ENCODE results near the gene PPP2R5A. TPM values are rescaled to one million over a fixed set of nuclear protein-coding genes. Genes with fewer than 3 reads are reported as not detected.
"Not testable (repeated sequence)": the region's sequence is repeated elsewhere in the genome, so short reads cannot be mapped to it uniquely, and the experiment has no call there.

PPP2R5A gene
- total RNA-seq, 1 donor from 2014 or later, result 29.2 TPM

- H3K27ac ChIP-seq (ENCODE audit: low read depth, low read length); H3K9ac ChIP-seq (ENCODE audit: low read depth in 1 of 3, low read length in 3 of 3); H3K4me1 ChIP-seq (ENCODE audit: control insufficient read depth in 3 of 3, insufficient read depth in 3 of 3, low read length in 3 of 3); H3K36me3 ChIP-seq (ENCODE audit: control insufficient read depth in 3 of 3, insufficient read depth in 3 of 3, low read length in 3 of 3); H3K27me3 ChIP-seq (ENCODE audit: control insufficient read depth in 3 of 3, insufficient read depth in 3 of 3, low read length in 3 of 3); H3K4me3 ChIP-seq (ENCODE audit: low read length in 3 of 3); H3K9me3 ChIP-seq (ENCODE audit: control insufficient read depth in 3 of 3, low read length in 3 of 3): not testable (repeated sequence)
These were observed 110.6 kb downstream of the PPP2R5A start for GRCh38 chr1:212395678-212396437.

GRCh38 chr1:212396638-212397037 lies 111.4 kb downstream of the PPP2R5A start:
- Histone ChIP-seq H3K27me3 (ENCODE audit: control insufficient read depth in 3 of 3, insufficient read depth in 3 of 3, low read length in 3 of 3) (no peaks in the 10 kb centered on the region), H3K27ac (ENCODE audit: low read depth, low read length) (no peak overlapping the region), H3K36me3 (ENCODE audit: control insufficient read depth in 3 of 3, insufficient read depth in 3 of 3, low read length in 3 of 3) (no peaks in the 10 kb centered on the region), H3K9me3 (ENCODE audit: control insufficient read depth in 3 of 3, low read length in 3 of 3) (no peaks in the 10 kb centered on the region), H3K9ac (ENCODE audit: low read depth in 1 of 3, low read length in 3 of 3) (no peak overlapping the region), H3K4me3 (ENCODE audit: low read length in 3 of 3) (no peak overlapping the region), H3K4me1 (ENCODE audit: control insufficient read depth in 3 of 3, insufficient read depth in 3 of 3, low read length in 3 of 3) (no peaks in the 10 kb centered on the region)

DNA sequence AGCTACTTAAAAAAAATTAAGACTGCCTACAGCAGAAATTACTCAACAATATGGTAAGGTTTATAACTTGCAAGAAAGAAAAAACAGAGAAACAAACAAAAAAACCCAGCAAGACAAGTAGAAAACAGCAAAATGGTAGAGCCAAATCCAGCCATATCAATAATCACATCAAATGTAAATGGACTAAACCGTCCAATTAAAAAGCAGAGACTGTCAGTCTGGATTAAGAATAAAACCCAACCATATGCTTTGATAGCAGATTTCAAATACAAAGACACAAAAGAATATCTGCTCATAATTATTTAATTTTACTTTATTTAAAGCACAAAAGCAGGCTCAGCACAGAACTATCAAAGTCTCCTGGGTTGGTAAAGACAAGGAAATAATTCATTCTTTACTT lies 112.0 kb downstream of the PPP2R5A start:
- Histone ChIP-seq H3K36me3 (ENCODE audit: control insufficient read depth in 3 of 3, insufficient read depth in 3 of 3, low read length in 3 of 3) (no peaks in the 10 kb centered on the region), H3K4me3 (ENCODE audit: low read length in 3 of 3) (no peak overlapping the region), H3K9ac (ENCODE audit: low read depth in 1 of 3, low read length in 3 of 3) (no peak overlapping the region), H3K9me3 (ENCODE audit: control insufficient read depth in 3 of 3, low read length in 3 of 3) (no peaks in the 10 kb centered on the region), H3K27me3 (ENCODE audit: control insufficient read depth in 3 of 3, insufficient read depth in 3 of 3, low read length in 3 of 3) (no peaks in the 10 kb centered on the region), H3K4me1 (ENCODE audit: control insufficient read depth in 3 of 3, insufficient read depth in 3 of 3, low read length in 3 of 3) (no peaks in the 10 kb centered on the region), H3K27ac (ENCODE audit: low read depth, low read length) (no peak overlapping the region)

DNA sequence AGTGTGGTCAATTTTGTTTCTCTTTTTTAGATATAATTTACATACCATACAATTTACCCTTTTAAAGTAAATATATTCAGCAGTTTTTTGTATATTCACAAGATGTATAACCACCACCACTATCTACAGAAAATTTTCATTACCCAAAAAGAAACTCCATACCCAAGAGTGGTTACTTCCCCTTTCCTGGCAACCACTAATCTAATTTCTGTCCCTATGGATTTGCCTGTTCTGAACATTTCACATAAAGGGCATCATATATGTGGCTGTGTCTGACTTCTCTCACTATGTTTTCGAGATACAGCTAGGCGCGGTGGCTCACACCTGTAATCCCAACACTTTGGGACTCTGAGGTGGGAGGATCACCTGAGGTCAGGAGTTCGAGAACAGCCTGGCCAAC lies 115.8 kb downstream of the PPP2R5A start:
- Histone ChIP-seq H3K36me3 (ENCODE audit: control insufficient read depth in 3 of 3, insufficient read depth in 3 of 3, low read length in 3 of 3) (no peaks in the 10 kb centered on the region), H3K9ac (ENCODE audit: low read depth in 1 of 3, low read length in 3 of 3) (no peak overlapping the region), H3K4me3 (ENCODE audit: low read length in 3 of 3) (no peak overlapping the region), H3K9me3 (ENCODE audit: control insufficient read depth in 3 of 3, low read length in 3 of 3) (no peaks in the 10 kb centered on the region), H3K27me3 (ENCODE audit: control insufficient read depth in 3 of 3, insufficient read depth in 3 of 3, low read length in 3 of 3) (no peaks in the 10 kb centered on the region), H3K4me1 (ENCODE audit: control insufficient read depth in 3 of 3, insufficient read depth in 3 of 3, low read length in 3 of 3) (no peaks in the 10 kb centered on the region), H3K27ac (ENCODE audit: low read depth, low read length) (no peak overlapping the region)

GRCh38 chr1:212401838-212402582 lies 116.8 kb downstream of the PPP2R5A start:
- Histone ChIP-seq H3K4me1 (ENCODE audit: control insufficient read depth in 3 of 3, insufficient read depth in 3 of 3, low read length in 3 of 3) (no peaks in the 10 kb centered on the region), H3K9ac (ENCODE audit: low read depth in 1 of 3, low read length in 3 of 3) (no peak overlapping the region), H3K36me3 (ENCODE audit: control insufficient read depth in 3 of 3, insufficient read depth in 3 of 3, low read length in 3 of 3) (peaks cover 0 to 8% (median 0%) of the 10 kb centered on the region in 3 donors)

DNA sequence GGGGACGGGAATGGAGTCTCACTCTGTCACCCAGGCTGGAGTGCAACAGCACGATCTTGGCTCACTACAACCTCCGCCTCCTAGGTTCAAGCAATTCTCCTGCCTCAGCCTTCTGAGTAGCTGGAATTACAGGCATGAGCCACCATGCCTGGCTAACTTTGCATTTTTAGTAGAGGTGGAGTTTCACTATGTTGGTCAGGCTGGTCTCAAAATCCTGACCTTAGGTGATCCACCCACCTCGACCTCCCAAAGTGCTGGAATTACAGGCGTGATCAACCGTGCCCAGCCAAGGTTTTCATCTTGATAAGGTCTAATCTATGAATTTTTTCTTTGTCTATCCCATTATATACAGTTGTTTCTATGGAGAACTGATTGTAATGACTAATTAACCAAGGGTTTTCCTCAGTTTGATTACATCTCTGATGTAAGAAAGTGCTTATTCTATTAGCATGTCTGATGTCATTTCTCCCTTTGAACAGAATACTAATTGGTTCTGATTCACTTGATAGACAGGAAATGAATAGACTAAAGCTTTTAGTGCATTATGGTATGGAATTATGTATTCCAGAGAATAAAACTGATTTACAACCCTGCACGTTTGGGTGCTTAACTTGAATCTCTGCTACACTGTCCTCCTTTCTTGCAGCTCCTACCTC lies 117.6 kb downstream of the PPP2R5A start:
- Histone ChIP-seq H3K27me3 (ENCODE audit: control insufficient read depth in 3 of 3, insufficient read depth in 3 of 3, low read length in 3 of 3) (no peaks in the 10 kb centered on the region), H3K9ac (ENCODE audit: low read depth in 1 of 3, low read length in 3 of 3) (no peak overlapping the region), H3K27ac (ENCODE audit: low read depth, low read length) (no peak overlapping the region), H3K36me3 (ENCODE audit: control insufficient read depth in 3 of 3, insufficient read depth in 3 of 3, low read length in 3 of 3) (peaks cover 0 to 9% (median 0%) of the 10 kb centered on the region in 3 donors), H3K4me1 (ENCODE audit: control insufficient read depth in 3 of 3, insufficient read depth in 3 of 3, low read length in 3 of 3) (no peaks in the 10 kb centered on the region), H3K9me3 (ENCODE audit: control insufficient read depth in 3 of 3, low read length in 3 of 3) (no peaks in the 10 kb centered on the region), H3K4me3 (ENCODE audit: low read length in 3 of 3) (no peak overlapping the region)

More at GRCh38 chr1:212401838-212402582, 116.8 kb downstream of the PPP2R5A start:
- no peaks in the 10 kb centered on the region for H3K9me3 ChIP-seq (ENCODE audit: control insufficient read depth in 3 of 3, low read length in 3 of 3)
- H3K27ac ChIP-seq (ENCODE audit: low read depth, low read length), result no peak overlapping the region
- H3K4me3 ChIP-seq (ENCODE audit: low read length in 3 of 3), result no peak overlapping the region
- no peaks in the 10 kb centered on the region for H3K27me3 ChIP-seq (ENCODE audit: control insufficient read depth in 3 of 3, insufficient read depth in 3 of 3, low read length in 3 of 3)

- Histone ChIP-seq H3K27ac (ENCODE audit: low read depth, low read length) (no peak overlapping the region), H3K27me3 (ENCODE audit: control insufficient read depth in 3 of 3, insufficient read depth in 3 of 3, low read length in 3 of 3) (no peaks in the 10 kb centered on the region), H3K9ac (ENCODE audit: low read depth in 1 of 3, low read length in 3 of 3) (no peak overlapping the region), H3K4me1 (ENCODE audit: control insufficient read depth in 3 of 3, insufficient read depth in 3 of 3, low read length in 3 of 3) (peaks cover 9 to 20% (median 10%) of the 10 kb centered on the region in 3 donors), H3K4me3 (ENCODE audit: low read length in 3 of 3) (no peak overlapping the region), H3K36me3 (ENCODE audit: control insufficient read depth in 3 of 3, insufficient read depth in 3 of 3, low read length in 3 of 3) (peaks cover 11 to 29% (median 19%) of the 10 kb centered on the region in 3 donors), H3K9me3 (ENCODE audit: control insufficient read depth in 3 of 3, low read length in 3 of 3) (no peaks in the 10 kb centered on the region)
These were observed 125.1 kb downstream of the PPP2R5A start for GRCh38 chr1:212410231-212410820.

Small RNAs within 50 kb of the gene (small RNA-seq; reads per million reads assigned to genes)
- gene SNORA16B, result not detected

Other genes with a start within 250 kb of the PPP2R5A start
- gene INTS7, start 249.9 kb upstream of the PPP2R5A start, total RNA-seq, result 23.0 TPM
- gene DTL, start 249.7 kb upstream of the PPP2R5A start, total RNA-seq, result 7.8 TPM
- 5.7 TPM for gene PACC1, start 129.5 kb downstream of the PPP2R5A start, total RNA-seq
- gene NENF, start 147.5 kb downstream of the PPP2R5A start, total RNA-seq, result 88.2 TPM